Stimulated activated CD4-positive, alpha-beta T cell treated with anti-CD3 and anti-CD28 coated beads, Interleukin-2, amount 100 ng/mL, for 48 hours (primary cell): ENCODE measurements around the gene SPINK6.

ENCODE experiments used
- DNase-seq, 2 donors: peaks; one replicate each; pipeline ENCODE4 v3.0.0-alpha.2; 2020

SPINK6 gene, protein sequence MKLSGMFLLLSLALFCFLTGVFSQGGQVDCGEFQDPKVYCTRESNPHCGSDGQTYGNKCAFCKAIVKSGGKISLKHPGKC

DNA sequence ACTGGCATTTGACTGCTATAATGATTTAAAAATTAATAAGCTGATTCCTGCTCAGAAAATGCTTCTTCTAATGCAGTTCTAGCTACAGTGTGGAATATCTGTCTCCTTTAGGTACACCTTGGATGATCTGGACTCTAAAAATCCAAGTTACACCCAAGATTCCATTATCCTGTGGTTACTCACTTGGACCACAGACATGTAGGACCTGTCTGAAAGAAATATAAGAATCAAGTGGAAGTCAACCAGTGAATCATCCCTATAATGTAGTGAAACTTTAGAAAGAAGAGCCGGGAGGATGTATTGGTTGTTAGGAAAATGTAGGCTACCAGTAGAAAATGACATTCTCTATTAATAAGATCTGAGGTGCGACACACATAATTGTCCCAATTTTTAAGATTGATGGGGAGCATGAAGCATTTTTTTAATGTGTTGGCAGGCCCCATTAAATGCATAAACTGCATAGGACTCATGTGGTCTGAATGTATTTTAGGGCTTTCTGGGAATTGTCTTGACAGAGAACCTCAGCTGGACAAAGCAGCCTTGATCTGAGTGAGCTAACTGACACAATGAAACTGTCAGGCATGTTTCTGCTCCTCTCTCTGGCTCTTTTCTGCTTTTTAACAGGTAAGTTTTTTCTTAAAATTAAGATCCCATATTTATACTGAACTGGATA lies at the start of gene SPINK6:
Gene SPINK6 (plus strand): TSS at position 512 of the 673 bp plus-strand sequence. CDS start 55 bp downstream, at position 567.
- DNase-seq, result no peak

DNA sequence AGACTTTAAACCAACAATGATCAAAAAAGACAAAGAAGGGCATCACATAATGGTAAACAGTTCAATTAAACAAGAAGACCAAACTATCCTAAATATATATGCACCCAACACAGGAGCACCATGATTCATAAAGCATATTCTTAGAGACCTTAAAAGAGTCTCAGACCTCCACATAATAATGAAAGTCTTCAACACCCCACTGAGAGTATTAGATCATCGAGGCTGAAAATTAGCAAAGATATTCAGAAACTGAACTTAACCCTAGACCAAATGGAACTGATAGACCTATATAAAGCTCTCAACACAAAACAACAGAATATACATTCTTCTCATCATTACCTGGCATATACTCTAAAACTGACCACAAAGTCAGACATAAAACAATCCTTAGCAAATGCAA lies 46.2 kb upstream of the SPINK6 start:
- DNase-seq, result no peak

DNA sequence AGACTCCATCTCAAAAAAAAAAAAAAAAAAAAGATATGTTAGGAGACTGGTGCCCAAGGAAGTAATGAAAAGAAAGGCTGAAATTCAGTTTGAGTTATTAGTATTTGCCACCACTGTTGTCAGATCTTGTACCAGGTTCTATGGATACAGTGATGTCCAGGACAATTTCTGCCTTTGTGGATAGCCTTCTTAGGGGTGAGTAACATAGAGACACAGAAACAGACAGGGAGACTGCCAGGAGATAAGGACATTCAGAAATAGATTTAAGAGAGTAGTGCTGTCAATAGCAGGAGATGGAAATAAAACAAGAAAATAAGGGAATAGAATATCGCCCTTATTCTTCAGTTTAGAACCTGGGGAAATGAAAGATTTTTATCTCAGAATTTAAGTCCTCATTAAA lies 40.8 kb upstream of the SPINK6 start:
- DNase-seq, result no peak

DNA sequence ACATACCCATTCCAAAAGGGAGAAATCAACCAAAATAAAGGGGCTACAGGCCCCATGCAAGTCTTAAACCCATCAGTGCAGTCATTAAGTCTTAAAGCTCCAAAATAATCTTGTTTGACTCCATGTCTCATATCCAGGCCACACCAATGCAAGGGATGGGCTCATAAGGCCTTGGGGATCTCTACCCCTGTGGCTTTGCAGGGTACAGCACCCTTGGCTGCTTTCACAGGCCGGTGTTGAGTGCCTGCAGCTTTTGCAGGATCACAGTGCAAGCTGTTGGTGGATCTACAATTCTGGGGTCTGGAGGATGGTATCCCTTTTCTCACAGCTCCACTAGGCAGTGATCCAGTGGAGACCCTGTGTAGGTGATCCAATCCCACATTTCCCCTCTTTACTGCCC lies 39.5 kb upstream of the SPINK6 start:
- no peak for DNase-seq

DNA sequence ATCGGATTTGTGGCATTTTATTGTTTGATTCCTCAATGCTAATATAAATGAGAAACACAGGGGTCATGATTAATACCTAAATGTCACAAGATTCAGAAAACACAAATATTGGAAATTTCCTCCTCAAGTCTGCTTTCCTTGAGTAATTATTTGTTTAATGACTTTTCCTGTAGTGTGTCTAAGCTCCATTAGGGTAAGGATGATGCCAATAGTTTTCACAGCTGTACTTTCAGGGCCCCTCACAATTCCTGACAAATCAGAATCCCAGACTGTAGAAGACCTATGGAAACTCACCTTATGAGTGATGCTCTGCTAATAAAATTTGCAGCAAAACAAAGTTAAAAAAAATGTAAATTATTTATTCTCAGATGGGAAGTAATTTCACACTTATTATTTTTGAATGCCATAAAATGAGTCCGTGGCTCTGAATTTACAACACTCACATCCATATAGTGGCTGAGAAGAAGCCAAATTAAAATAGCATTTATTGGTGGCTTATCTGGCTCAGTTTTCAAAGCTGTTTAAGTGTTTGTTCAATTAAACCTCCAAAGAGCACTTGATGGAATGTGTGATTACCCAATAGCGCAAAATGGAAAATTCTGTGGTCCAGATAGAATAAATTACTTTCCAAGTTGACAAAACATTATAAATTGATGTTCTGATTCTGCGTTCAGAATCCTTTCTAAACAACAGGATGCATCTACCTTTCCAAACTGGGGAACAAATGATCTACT lies 36.1 kb upstream of the SPINK6 start:
- no peak for DNase-seq

DNA sequence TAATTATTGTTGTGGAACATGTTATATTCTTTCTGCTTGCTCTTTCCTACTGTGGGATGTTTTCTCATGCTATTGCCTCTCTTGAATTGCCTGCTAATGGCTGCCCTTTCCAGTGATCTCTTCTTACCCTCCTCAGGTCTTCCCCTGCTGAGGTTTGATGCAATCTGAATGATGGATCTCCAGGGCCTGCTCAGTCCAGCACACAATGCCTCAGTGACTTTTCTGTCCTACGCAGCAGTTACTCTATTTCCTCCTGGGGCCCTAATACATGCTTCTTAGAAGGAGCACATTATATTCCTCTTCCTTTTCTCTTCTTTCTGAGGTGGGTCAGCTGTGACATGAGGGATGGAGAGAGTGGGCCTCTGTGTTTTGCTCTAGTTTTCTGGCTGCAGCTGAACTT lies 34.6 kb upstream of the SPINK6 start, which contains the start of gene SPINK14:
Gene SPINK14 (plus strand): TSS at position 301 of the 400 bp plus-strand sequence. CDS start 1,187 bp downstream, outside the sequence.
- no peak for DNase-seq

DNA sequence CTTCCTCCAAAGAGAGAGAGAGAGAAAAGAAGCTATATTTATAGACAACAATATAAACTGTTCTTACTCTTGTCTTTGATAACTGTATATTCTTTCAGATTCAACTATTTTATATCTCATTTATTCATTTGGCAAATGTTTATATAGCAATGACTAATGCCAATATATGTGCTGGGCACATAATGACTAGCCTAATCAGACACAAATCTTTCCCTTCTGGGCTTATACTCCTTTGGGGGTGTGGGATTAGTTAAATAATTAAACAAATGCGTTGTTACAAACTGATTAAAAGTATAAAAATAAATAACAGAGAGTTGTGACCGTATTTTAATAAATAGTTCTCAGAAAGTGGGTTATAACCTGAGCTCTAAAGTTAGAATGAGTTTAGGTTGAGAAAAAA lies 30.5 kb upstream of the SPINK6 start:
- no peak for DNase-seq

DNA sequence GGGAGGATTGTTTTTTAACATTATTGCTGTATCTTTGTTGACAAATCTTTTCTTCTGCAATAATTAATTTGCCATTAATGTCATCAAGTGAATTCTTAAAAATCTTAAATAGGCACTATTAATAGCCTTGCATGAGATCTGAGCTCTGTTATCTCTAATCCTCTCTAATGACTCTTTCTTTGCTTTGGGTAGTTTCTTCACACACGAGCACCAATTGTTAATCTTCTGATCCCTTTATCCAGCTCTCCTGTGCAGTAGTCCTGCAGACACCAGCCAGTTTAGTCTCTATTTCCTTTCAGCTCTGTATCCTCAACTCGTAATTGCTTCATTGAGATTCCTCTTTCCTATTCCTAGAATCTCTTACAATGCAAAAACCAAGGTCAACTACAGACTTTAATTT lies 26.4 kb upstream of the SPINK6 start:
- DNase-seq, result no peak

DNA sequence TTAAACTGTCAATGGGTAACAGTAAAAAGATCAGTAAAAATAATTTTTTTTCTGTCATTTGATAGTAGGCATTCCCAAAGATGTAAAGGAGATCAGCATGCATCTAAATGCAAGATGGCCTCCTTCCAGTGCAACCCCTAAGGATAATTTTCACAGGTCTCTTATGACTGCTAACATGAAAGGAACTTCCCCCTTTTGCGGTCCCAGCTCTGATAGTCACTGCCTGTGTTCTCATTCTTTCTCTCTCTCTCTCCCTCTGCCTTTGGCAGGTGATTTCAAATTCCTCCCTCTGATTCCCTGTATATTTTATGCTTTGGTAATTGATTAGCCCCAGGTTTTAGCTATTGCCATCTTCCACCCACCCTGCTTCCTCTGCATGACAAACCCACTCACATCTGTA lies 25.6 kb upstream of the SPINK6 start:
- DNase-seq, result no peak

DNA sequence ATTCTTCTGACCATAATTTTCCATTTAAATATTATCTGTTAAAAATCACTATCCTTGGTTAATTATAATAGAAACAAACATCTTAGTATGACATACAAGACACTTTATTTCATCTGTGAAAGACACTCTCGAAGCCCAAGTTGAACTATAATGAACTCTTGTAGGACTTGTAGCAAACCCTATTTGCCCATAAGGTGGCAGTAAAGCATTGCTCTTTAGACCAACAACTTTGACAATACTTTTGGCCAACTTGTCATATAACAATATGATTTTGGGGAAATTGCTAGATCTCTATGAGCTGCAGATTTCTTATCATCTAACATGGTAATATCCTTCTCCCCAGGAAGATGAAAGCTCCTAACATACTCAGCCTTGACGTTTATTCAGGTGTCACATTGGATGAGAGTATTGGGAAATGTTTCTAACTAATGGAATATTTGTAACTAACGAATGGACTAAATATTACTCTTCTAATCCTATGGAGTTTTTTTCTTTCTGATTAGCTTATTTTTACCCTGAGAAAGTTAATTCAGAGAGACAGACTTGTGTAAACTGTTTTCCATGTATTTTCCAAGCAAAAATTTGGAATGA lies 23.5 kb upstream of the SPINK6 start:
- no peak for DNase-seq

DNA sequence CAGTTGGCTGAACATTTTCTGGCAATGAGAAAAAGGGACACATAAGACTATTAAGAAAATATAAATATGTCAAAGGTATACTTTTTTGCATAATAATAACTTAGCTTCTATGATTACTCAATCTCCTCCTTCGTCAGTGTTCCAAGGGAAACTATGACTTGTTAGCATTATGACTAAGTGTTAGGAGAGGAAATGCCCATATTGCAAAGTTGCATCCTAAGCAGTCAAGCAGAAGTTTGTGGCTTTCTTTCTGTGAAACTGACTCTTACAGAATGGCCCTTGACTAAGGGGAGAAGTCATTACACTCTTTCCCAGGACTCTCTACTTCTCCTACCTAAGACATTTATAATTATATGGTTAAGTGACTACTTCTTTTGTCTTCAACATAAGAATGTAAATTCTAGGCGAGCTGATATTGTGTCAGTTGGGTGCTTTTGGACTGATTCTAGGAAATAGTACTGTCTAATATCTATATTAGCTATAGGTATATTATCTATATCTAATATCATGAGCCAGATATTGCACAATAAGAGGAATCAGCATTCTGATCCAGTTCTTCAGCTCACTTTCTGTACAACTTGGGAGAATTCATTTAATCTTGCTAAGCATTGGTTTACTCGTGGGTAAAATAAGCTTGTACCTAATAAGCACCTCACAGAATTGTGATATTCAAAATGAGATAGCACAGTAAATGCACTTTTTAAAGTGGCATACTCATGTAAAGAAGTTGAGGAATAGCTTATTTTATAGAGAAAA lies 16.4 kb upstream of the SPINK6 start:
- DNase-seq, result no peak

DNA sequence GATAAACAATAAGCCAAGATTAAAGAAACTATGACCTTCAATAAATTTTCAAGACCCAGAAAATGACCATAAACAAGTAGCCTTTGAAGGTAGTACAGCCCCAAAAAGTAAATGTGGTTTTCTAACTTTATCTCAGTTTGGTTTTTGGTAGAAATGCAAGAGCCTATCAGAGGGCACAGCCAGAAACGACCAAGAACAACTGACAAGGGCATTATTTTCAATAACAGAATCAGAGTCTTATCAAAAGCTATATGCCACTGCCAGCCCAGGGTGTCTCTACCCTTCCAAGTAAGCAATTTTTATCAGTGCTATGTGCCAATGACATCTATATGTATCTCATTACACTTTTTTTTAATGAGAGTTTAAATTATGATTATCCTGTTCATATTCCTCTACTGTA lies 11.8 kb upstream of the SPINK6 start:
- no peak for DNase-seq

DNA sequence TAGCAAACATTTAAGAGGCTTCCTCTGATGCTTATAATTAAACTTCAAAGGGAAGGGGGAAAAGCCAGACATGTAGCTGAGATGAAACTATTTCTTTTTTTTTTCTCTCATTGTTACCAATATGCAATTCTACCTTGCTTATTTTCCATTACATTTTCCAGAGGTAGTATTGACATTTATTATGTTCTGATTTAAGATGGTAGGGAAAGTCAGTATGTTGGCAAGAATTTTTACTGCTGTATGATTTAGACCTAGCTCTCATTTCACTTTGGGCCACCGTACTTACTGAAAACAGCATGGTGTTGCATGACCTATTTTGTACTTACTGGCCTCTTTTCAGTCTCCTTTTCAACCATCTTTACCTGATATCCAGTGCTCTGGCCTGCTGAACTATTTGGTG lies 9.6 kb upstream of the SPINK6 start:
- no peak for DNase-seq

DNA sequence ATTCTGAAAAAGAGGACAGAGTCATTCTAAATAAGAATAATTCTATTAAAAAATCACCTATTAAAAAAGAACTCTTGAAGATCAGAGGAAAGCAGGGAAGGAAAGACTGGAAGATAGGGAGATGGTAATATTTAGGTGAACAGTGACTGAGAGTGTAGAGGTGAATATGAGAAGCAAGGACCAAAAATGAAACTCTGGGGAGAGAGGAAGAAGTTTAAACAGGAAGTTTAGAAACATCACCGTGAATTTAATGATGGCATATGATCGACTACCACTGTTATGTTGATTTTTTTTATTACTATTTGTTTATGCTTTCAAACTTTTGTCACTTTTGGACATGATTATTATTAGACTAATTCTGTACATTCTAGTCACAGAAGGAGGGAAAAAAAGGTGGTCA lies 1.7 kb upstream of the SPINK6 start:
- DNase-seq, result no peak

DNA sequence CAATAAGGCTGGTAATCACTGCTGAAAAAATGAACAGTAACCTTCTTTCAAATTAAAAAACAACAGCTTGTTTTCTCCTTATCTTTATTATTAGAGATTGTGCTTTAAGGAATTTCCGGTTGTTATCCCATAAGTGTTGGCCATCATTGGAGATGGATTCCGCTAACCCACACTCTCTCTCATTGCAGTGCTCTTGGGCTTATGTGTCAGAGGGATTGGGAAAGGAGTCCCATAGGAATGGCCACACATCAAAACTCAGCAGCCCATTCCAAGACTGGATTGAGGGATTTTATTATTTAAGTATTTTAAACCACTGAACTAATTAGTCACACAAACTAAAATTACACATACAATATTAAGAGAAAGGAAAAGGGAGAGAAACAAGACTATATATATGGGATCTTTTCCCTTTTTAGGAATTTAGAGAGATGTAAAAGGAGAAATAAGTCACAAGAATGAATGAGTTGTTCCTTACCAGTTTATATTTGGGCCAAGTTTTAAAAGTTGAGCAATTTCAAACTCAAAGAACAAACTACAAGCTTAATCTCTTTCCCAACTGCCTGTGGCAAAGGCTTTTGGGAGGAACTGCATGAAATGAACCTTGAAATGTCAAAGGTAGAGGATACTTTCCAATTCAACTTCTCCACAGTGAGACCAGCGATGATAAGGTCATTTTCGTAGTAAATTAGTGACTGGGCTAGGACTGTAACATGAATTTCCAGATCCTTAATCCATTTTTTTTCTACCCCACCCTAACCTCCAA lies 2.4 kb downstream of the SPINK6 start:
- DNase-seq, result no peak

DNA sequence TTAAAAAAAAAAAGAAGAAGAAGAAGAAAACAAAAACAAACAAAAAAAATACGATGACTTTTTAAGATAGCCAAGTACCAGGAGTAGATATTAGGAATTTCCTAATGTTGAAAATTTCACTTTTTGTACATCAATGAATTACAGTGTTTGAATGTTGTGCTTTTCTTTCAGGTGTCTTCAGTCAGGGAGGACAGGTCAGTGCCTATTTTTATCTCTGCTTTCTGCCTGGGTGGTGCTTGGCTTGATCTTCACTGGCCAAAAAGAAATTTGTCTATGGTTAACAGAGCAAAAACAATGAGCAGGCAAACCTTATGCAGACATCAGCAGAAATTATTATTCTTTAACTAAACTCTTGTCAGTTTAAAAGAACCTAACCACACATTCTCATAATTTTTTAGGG lies 3.0 kb downstream of the SPINK6 start:
- no peak for DNase-seq

DNA sequence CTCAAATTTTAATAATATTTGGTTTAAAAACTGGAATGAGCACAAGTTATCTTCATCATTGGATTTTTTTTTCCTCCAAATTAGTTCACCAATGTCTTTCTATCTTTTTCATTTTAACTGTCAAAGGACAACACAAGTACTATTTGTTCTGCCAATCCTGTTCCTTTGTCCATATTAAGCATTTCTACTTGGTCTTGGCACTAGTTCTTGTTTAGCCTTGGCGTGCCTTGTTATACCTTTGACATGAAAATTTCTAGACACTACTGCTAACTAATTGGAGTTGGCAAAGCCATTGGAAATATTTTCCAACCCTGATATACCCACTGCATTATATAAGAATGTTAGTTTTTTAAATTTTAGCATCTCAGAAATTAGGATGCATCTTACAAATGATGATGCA lies 3.8 kb downstream of the SPINK6 start:
- no peak for DNase-seq

DNA sequence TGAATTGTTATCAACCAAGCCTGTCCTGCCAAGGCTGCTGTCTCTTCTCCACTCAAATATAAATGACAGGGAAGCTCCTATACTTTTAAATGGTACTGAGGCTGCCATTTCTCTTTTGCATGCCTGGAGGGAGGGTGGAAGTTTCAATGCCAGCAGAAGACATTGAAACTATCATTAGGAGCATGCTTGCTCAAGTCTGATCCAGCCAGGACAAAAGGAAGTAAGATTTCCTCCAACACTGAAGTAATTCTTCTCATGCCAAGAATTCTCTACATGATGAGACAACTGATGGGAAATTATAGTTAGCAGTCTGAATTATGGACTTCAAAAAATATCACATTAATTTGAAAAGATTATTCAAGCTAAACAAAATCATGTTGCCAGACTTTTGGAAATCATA lies 5.4 kb downstream of the SPINK6 start:
- no peak for DNase-seq

DNA sequence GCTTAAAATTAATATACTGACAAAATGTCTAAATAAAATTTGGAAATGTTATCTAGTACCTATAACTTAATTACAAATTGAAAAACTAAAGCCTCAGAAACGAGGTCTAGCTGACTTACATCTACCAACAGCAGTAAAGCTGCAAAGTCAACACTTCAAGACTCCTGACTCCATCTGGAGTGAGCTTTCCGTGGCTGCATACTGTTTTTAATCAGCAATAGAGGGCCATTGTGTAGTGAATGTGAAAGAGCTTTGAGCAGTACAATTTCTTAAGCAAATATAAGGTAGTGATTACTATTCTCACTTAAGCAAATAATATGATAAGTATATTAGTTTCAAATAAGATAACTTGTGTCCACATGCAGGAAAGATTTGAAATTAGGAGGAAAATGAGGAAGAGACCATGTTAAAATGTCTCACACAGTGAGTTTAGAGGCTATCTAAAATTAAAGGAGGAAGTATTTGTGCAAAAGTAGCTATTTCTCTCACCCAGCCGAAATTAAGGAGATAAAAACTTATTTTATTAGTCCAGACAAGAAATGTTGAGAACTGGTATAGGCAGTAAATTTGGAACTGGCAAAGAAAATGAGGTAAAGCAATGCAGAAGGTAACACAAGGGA lies 6.4 kb downstream of the SPINK6 start:
- no peak for DNase-seq

DNA sequence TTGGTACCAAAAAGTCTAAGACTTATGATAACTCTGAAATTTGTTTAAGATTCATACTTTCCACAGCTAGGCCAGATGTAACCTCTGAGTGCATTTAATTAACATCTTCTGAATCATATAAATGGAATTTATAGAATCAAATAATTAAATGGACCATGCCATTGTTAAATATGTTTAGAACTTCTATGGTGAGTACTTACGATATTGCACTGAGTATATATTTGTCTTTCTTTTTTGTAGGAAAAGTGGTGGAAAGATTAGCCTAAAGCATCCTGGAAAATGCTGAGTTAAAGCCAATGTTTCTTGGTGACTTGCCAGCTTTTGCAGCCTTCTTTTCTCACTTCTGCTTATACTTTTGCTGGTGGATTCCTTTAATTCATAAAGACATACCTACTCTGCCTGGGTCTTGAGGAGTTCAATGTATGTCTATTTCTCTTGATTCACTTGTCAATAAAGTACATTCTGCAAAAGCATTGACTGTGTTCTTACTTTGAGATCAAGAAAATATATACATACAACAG lies 11.9 kb downstream of the SPINK6 start:
- DNase-seq, result no peak

DNA sequence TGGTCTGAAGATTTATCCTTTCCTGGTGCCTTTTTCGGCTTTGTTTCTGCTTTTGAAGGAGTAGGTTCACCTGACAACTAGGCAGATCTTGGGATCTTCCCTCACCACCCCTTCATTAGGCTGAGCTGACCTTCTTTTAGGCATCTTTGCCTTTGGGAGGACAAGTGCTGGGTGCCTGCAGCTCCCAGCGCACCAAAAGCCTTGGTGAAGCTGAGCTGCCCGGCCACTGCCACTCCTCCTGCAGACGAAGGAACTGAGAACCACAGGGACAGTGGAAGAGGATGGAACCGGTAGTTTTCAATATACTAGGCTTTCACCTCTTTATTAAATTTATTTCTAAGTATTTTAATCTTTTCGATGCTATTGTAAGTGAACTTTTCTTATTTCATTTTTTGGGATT lies 18.7 kb downstream of the SPINK6 start:
- no peak for DNase-seq
